A673 (cell line): ENCODE data around the gene NET1. TPM values are rescaled to one million over a fixed set of nuclear protein-coding genes. Genes with fewer than 3 reads are reported as not detected.
"Not testable (repeated sequence)": the region's sequence is repeated elsewhere in the genome, so short reads cannot be mapped to it uniquely, and the experiment has no call there.

Source experiments
- BruUV-seq: library from RNA; stranded (reverse); fragments of 400-500 nt; replicated peaks from 2 replicates; lab custom pipeline; 2021; lab: Mats Ljungman, UMichigan
- CTCF ChIA-PET: fragments of 300-600 bp; sonication (Branson Sonifier 250); formaldehyde crosslinking; loops from one replicate; lab custom pipeline; 2022; ENCODE audit warnings: antibody characterized with exemption; lab: Charles Lee
- POLR2A ChIA-PET: fragments of 300-600 bp; sonication (Branson Sonifier 250); formaldehyde crosslinking; loops from one replicate; lab custom pipeline; 2022; ENCODE audit warnings: antibody characterized with exemption; ENCODE audit not compliant: low non-redundant PET; lab: Charles Lee
- DNase-seq: peaks from one replicate; pipeline ENCODE4 v3.0.0-alpha.2; 2015; ENCODE audit warnings: low spot score
- H3K27ac ChIP-seq: fragments of 200-600 bp; sonication (generic); 2 replicates; pipeline ENCODE4 v1.5.1; 2016; ENCODE audit warnings: mixed run types, low read depth, mild to moderate bottlenecking, mixed read lengths, antibody characterized with exemption, low read length; ENCODE audit not compliant: poor library complexity, severe bottlenecking
- H3K27me3 ChIP-seq: fragments of 200-600 bp; sonication (generic); replicated peaks from 2 replicates; pipeline ENCODE4 v1.6.1; 2017; ENCODE audit warnings: mixed run types, low read depth, mild to moderate bottlenecking, mixed read lengths, antibody characterized with exemption, low read length; ENCODE audit not compliant: insufficient read depth, poor library complexity
- H3K36me3 ChIP-seq: fragments of 200-600 bp; sonication (generic); 2 replicates; pipeline ENCODE4 v1.6.1; 2016; ENCODE audit warnings: mixed run types, mild to moderate bottlenecking, mixed read lengths, antibody characterized with exemption, low read length; ENCODE audit not compliant: insufficient read depth, poor library complexity, severe bottlenecking
- H3K4me1 ChIP-seq: fragments of 200-600 bp; sonication (generic); 2 replicates; pipeline ENCODE4 v1.6.1; 2017; ENCODE audit warnings: mixed run types, mild to moderate bottlenecking, mixed read lengths, antibody characterized with exemption, low read length; ENCODE audit not compliant: insufficient read depth, poor library complexity, severe bottlenecking
- H3K4me3 ChIP-seq: fragments of 200-600 bp; sonication (generic); 2 replicates; pipeline ENCODE4 v1.5.1; 2016; ENCODE audit warnings: low read depth, mixed run types, mild to moderate bottlenecking, mixed read lengths, low read length; ENCODE audit not compliant: poor library complexity, severe bottlenecking
- H3K9me3 ChIP-seq: fragments of 200-600 bp; sonication (generic); 2 replicates; pipeline ENCODE4 v1.6.1; 2016; ENCODE audit warnings: mixed run types, low read depth, mild to moderate bottlenecking, mixed read lengths, antibody characterized with exemption, low read length; ENCODE audit not compliant: poor library complexity, severe bottlenecking
- CTCF ChIP-seq: fragments of 300-800, 200-600 bp; sonication (generic); conservative IDR thresholded peaks from 2 replicates; pipeline ENCODE4 v1.5.1; 2017; ENCODE audit warnings: low read depth, mild to moderate bottlenecking, antibody characterized with exemption, low read length, moderate library complexity, mixed read lengths
- EZH2 ChIP-seq: fragments of 200-600 bp; sonication (generic); IDR thresholded peaks from 2 replicates; pipeline ENCODE4 v1.6.1; 2017; ENCODE audit warnings: borderline replicate concordance, low read depth, mild to moderate bottlenecking, mixed read lengths, antibody characterized with exemption, low read length; ENCODE audit not compliant: poor library complexity, severe bottlenecking
- intact Hi-C: fragments of 100-400 bp; cut with micrococcal nuclease; formaldehyde crosslinking; loops from one replicate; pipeline ENCODE4 v1.10.0; 2022; ENCODE audit not compliant: unreplicated experiment
- total RNA-seq: library from RNA; stranded (reverse); gene quantifications from 2 replicates; pipeline ENCODE4 v1.2.3, GENCODE V29; 2021

The NET1 gene
- total RNA-seq, 1 experiment from 2014 or later, result 71.4 TPM

GRCh38 chr10:5402798-5403197 lies 9.6 kb upstream of the NET1 start:
- Histone ChIP-seq H3K9me3 (peaks cover 11% of the 10 kb centered on the region), H3K4me1 (no peaks in the 10 kb centered on the region), H3K36me3 (no peaks in the 10 kb centered on the region), H3K4me3 (no peak overlapping the region), H3K27ac (no peak overlapping the region), H3K27me3 (no peaks in the 10 kb centered on the region)
- ChIA-PET CTCF (no interaction called here), POLR2A (no interaction called here)
- BruUV-seq, result no TSS peak
- intact Hi-C loops, result no loop called here
- no peak for TF ChIP-seq EZH2
- no peak for TF ChIP-seq CTCF
- no peak for DNase-seq

GRCh38 chr10:5404208-5405041 lies 7.9 kb upstream of the NET1 start, which contains the start of gene TUBAL3:
TUBAL3 (minus strand) TSS chr10:5404828; CDS start chr10:5404792, 36 bp downstream.
- H3K36me3 ChIP-seq, result no peaks in the 10 kb centered on the region
- H3K4me1 ChIP-seq, result no peaks in the 10 kb centered on the region
- no peak for DNase-seq
- no peak for TF ChIP-seq CTCF
- ChIA-PET POLR2A (interaction anchor here (0.5 kb wide), 1 partner anchor 757 kb away, joined by 3 read pairs; no protein-coding TSS in a partner anchor), CTCF (no interaction called here)
- H3K9me3 ChIP-seq, result peaks cover 11% of the 10 kb centered on the region
- no peaks in the 10 kb centered on the region for H3K27me3 ChIP-seq
- intact Hi-C loops, result no loop called here
- H3K4me3 ChIP-seq, result no peak within 1 kb of the TSS
- BruUV-seq, result no TSS peak
- H3K27ac ChIP-seq, result no peak within 1 kb of the TSS

GRCh38 chr10:5406918-5407317 lies 5.4 kb upstream of the NET1 start:
- DNase-seq, result no peak
- H3K4me3 ChIP-seq, result no peak overlapping the region
- ChIA-PET CTCF (no interaction called here), POLR2A (no interaction called here)
- no peaks in the 10 kb centered on the region for H3K27me3 ChIP-seq
- H3K4me1 ChIP-seq, result peaks cover 3% of the 10 kb centered on the region
- intact Hi-C loops, result no loop called here
- no peak overlapping the region for H3K27ac ChIP-seq
- H3K36me3 ChIP-seq, result no peaks in the 10 kb centered on the region
- no peak for TF ChIP-seq EZH2
- TF ChIP-seq CTCF, result no peak
- no TSS peak for BruUV-seq
- H3K9me3 ChIP-seq, result peaks cover 11% of the 10 kb centered on the region

- intact Hi-C loops, H3K4me3 ChIP-seq, CTCF ChIA-PET, H3K27me3 ChIP-seq, BruUV-seq, DNase-seq, POLR2A ChIA-PET, H3K27ac ChIP-seq, H3K36me3 ChIP-seq: not testable (repeated sequence)
- Histone ChIP-seq H3K9me3 (peaks cover 11% of the 10 kb centered on the region), H3K4me1 (peaks cover 16% of the 10 kb centered on the region)
Measured at GRCh38 chr10:5410787-5411186, 1.6 kb upstream of the NET1 start.
